ENCODE results near the gene DNAJC7.

The DNAJC7 gene

DNA sequence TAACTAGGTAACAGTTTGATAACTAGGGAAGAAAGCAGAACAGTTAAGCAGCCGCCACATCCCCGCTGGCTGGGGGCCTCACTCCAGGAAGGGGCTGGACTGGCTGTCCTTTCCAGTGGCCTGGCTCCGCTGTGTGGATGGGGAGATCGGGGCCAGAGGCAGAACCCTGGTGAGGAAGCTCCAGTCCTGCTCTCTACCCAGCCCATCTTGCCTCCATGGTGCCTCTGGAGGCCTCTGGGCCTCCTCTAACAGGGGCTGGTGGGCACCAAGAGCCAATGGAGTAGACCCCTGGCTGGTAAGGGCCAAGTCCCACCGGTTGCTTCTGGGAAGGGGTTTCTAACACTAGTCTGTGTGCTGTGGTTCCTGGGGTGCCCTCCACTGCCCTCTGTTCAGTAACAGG, 42.6 kb downstream of the DNAJC7 start:
- no peak for DNase-seq (ENCODE audit: low spot score)
- TF ChIP-seq, protein P1, sequence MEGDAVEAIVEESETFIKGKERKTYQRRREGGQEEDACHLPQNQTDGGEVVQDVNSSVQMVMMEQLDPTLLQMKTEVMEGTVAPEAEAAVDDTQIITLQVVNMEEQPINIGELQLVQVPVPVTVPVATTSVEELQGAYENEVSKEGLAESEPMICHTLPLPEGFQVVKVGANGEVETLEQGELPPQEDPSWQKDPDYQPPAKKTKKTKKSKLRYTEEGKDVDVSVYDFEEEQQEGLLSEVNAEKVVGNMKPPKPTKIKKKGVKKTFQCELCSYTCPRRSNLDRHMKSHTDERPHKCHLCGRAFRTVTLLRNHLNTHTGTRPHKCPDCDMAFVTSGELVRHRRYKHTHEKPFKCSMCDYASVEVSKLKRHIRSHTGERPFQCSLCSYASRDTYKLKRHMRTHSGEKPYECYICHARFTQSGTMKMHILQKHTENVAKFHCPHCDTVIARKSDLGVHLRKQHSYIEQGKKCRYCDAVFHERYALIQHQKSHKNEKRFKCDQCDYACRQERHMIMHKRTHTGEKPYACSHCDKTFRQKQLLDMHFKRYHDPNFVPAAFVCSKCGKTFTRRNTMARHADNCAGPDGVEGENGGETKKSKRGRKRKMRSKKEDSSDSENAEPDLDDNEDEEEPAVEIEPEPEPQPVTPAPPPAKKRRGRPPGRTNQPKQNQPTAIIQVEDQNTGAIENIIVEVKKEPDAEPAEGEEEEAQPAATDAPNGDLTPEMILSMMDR (IDR thresholded peaks at IDR 0.05; ENCODE audit: extremely low read depth, insufficient read depth, missing control alignments), result no peak
- in situ Hi-C loops (cut with MboI; ENCODE audit: low pct_unique_long_range_greater_than_20kb, low sequenced_read_pairs, unreplicated experiment), result no loop called here

GRCh38 chr17:41974031-41974430, 43.2 kb downstream of the DNAJC7 start:
- in situ Hi-C loops (cut with MboI; ENCODE audit: low pct_unique_long_range_greater_than_20kb, low sequenced_read_pairs, unreplicated experiment), result no loop called here

DNA sequence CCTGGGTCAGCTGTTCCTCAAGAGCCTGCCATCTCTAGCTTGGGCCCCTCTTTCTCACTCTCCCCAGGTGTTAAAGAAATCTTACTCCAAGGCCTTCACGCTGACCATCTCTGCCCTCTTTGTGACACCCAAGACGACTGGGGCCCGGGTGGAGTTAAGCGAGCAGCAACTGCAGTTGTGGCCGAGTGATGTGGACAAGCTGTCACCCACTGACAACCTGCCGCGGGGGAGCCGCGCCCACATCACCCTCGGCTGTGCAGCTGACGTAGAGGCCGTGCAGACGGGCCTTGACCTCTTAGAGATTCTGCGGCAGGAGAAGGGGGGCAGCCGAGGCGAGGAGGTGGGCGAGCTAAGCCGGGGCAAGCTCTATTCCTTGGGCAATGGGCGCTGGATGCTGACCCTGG, 43.8 kb downstream of the DNAJC7 start:
- no peak for DNase-seq (ENCODE audit: low spot score)
- in situ Hi-C loops (cut with MboI; ENCODE audit: low pct_unique_long_range_greater_than_20kb, low sequenced_read_pairs, unreplicated experiment), result no loop called here

More at GRCh38 chr17:41974031-41974430, 43.2 kb downstream of the DNAJC7 start:
- TF ChIP-seq, protein P1 (IDR thresholded peaks at IDR 0.05; ENCODE audit: extremely low read depth, insufficient read depth, missing control alignments), result no peak
- no peak for DNase-seq (ENCODE audit: low spot score)

DNA sequence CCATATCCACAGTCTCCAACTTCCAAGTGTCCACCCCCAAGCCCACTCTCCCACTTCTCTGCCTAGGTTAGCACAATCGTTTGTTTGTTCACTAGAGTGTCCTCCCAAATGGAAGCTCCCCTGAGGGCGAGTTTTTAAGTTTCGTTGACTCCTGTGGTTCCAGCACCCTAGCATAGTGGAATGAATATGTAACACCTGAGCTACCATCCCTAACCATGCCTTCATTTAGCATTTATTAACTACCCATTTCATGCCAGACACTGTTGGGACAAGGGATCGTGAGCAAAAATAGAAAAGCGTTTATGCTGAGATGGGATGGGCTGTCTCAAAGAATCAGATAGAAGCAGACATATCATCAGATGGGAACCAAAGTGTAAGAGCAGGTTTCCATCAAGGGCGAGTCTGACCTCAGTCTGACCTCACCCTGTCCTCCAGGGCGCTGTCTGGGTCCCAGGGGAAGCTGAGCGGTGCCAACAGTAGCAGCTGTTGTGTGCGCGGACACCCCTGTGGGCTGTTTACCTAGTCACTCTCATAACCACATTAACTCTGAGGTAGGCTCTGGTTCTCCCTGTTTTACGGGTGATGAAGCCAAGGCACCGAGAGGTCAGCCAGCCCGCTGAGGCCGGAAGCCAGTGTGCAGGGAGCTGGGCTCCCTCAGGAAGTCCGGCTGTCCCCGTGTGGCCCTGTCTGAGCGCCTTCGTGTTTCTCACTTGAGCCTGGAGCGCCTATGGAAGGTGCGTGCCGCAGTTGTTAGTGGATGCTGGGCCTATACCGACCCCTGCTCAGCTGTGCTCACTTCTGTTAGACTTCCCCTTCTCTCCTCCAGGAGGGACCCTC, 44.5 kb downstream of the DNAJC7 start:
- in situ Hi-C loops (cut with MboI; ENCODE audit: low pct_unique_long_range_greater_than_20kb, low sequenced_read_pairs, unreplicated experiment), result no loop called here
- DNase-seq (ENCODE audit: low spot score), result no peak
- TF ChIP-seq, protein P1 (IDR thresholded peaks at IDR 0.05; ENCODE audit: extremely low read depth, insufficient read depth, missing control alignments), result no peak

More for the DNA sequence above, 43.8 kb downstream of the DNAJC7 start:
- TF ChIP-seq, protein P1 (IDR thresholded peaks at IDR 0.05; ENCODE audit: extremely low read depth, insufficient read depth, missing control alignments), result no peak

- no peak for DNase-seq (ENCODE audit: low spot score)
- in situ Hi-C loops (cut with MboI; ENCODE audit: low pct_unique_long_range_greater_than_20kb, low sequenced_read_pairs, unreplicated experiment), result no loop called here
- TF ChIP-seq, protein P1 (IDR thresholded peaks at IDR 0.05; ENCODE audit: extremely low read depth, insufficient read depth, missing control alignments), result no peak
Measured at GRCh38 chr17:41971721-41972523, 45.3 kb downstream of the DNAJC7 start.

GRCh38 chr17:41970901-41971331, 46.3 kb downstream of the DNAJC7 start:
- no peak for DNase-seq (ENCODE audit: low spot score)
- in situ Hi-C loops (cut with MboI; ENCODE audit: low pct_unique_long_range_greater_than_20kb, low sequenced_read_pairs, unreplicated experiment), result no loop called here
- TF ChIP-seq, protein P1 (IDR thresholded peaks at IDR 0.05; ENCODE audit: extremely low read depth, insufficient read depth, missing control alignments), result no peak

Measured in GM13977 (cell line).